K562 (cell line): ENCODE measurements around the gene HNMT. TPM values are rescaled to one million over a fixed set of nuclear protein-coding genes. Genes with fewer than 3 reads are reported as not detected.

ENCODE experiments used
- ATAC-seq: fragments of 200-7000 bp; cut with Tn5 transposase; 3 replicates; pipeline ENCODE4 v1.9.1; 2020; ENCODE audit warnings: moderate library complexity
- BruUV-seq: library from RNA; stranded (reverse); fragments of 400-500 nt; replicated peaks from 2 replicates; lab custom pipeline; 2021; lab: Mats Ljungman, UMichigan
- CTCF ChIA-PET: fragments of 300-600 bp; formaldehyde crosslinking; extraction: SDS; loops from one replicate; lab custom pipeline; 2021; ENCODE audit warnings: low intra/inter-chr PET ratio; lab: Yijun Ruan, JAX
- POLR2A ChIA-PET: fragments of 300-600, 350-650 bp; sonication (Branson Sonifier 250); formaldehyde crosslinking; extraction: SDS; loops from one replicate; lab custom pipeline; 2021; ENCODE audit warnings: antibody characterized with exemption, inconsistent platforms; lab: Yijun Ruan, JAX
- DNase-seq, 4 experiments: peaks; one replicate each; pipeline versions ENCODE4 v3.0.0 to v3.0.0-alpha.2; 2011 to 2018; ENCODE audit warnings: low spot score in 3 of 4, mixed read lengths in 3 of 4; ENCODE audit errors: extremely low read depth in 1 of 4
- FAIRE-seq: peaks from 2 replicates; lab custom pipeline; 2011; peaks lifted over from hg19 to GRCh38; lab: Jason Lieb, UNC
- H2AFZ ChIP-seq: 2 replicates; pipeline ENCODE4 v1.6.0; 2011; ENCODE audit warnings: low read depth, low read length, control low read depth, inconsistent platforms
- H3K27ac ChIP-seq: fragments of 200-600 bp; 3 replicates; pipeline ENCODE4 v1.8.0; 2011; ENCODE audit warnings: low read depth, mild to moderate bottlenecking, control low read depth, inconsistent platforms, low read length, moderate library complexity, mixed read lengths; ENCODE audit errors: extremely low read depth
- H3K27me3 ChIP-seq, 2 experiments: fragments of 300-600 bp in 1 of 2; 2 replicates in 1 of 2; 3 replicates in 1 of 2; pipeline versions ENCODE4 v1.6.0 to v1.8.0; 2011; ENCODE audit warnings: inconsistent platforms in 2 of 2, low read length in 2 of 2, mild to moderate bottlenecking in 1 of 2, mixed read lengths in 1 of 2, moderate library complexity in 1 of 2; ENCODE audit not compliant: control insufficient read depth in 2 of 2, insufficient read depth in 2 of 2
- H3K36me3 ChIP-seq: fragments of 300-600 bp; 3 replicates; pipeline ENCODE4 v1.8.0; 2011; ENCODE audit warnings: mild to moderate bottlenecking, low read length, inconsistent platforms; ENCODE audit not compliant: control insufficient read depth, insufficient read depth
- H3K4me1 ChIP-seq, 2 experiments: fragments of 200-600 bp in 1 of 2; replicated peaks in 1 of 2; 2 replicates in 1 of 2; 3 replicates in 1 of 2; pipeline versions ENCODE4 v1.5.1 to v1.8.0; 2011; ENCODE audit warnings: inconsistent platforms in 2 of 2, low read length in 2 of 2, mild to moderate bottlenecking in 1 of 2, mixed read lengths in 1 of 2, moderate library complexity in 1 of 2; ENCODE audit not compliant: control insufficient read depth in 2 of 2, insufficient read depth in 2 of 2
- H3K4me2 ChIP-seq: 2 replicates; pipeline ENCODE4 v1.6.1; 2011; ENCODE audit warnings: low read length, control low read depth, inconsistent platforms, mixed read lengths; ENCODE audit not compliant: insufficient read depth
- H3K4me3 ChIP-seq: fragments of 200-600 bp; sonication (generic), shearing (Covaris generic); 2 replicates; pipeline ENCODE4 v1.5.1; 2016; ENCODE audit warnings: control low read depth, inconsistent platforms
- H3K79me2 ChIP-seq: fragments of 200-600 bp; 3 replicates; pipeline ENCODE4 v1.8.0; 2011; ENCODE audit warnings: low read length, inconsistent platforms; ENCODE audit not compliant: control insufficient read depth, insufficient read depth
- H3K9ac ChIP-seq, 2 experiments: 2 replicates each; pipeline versions ENCODE4 v1.6.0 to v1.6.1; 2011; ENCODE audit warnings: low read depth in 2 of 2, low read length in 2 of 2, control low read depth in 1 of 2, inconsistent platforms in 1 of 2, mild to moderate bottlenecking in 1 of 2, mixed read lengths in 1 of 2; ENCODE audit not compliant: insufficient read depth in 1 of 2
- H3K9me1 ChIP-seq: one replicate; pipeline ENCODE4 v1.6.0; 2011; ENCODE audit warnings: inconsistent platforms, mild to moderate bottlenecking, low read length, moderate library complexity; ENCODE audit not compliant: control insufficient read depth, insufficient read depth
- H3K9me3 ChIP-seq: replicated peaks from 2 replicates; pipeline ENCODE4 v1.5.1; 2011; ENCODE audit warnings: low read depth, low read length, inconsistent platforms; ENCODE audit not compliant: control insufficient read depth, insufficient read depth
- H4K20me1 ChIP-seq: replicated peaks from 2 replicates; pipeline ENCODE4 v1.6.1; 2011; ENCODE audit warnings: low read length, inconsistent platforms, mixed read lengths; ENCODE audit not compliant: control insufficient read depth, insufficient read depth
- DNMT1 ChIP-seq: fragments of 450-650 bp; IDR thresholded peaks from 2 replicates; pipeline ENCODE4 v1.6.1; 2016; ENCODE audit warnings: antibody characterized with exemption, mild to moderate bottlenecking
- HSF4 ChIP-seq: fragments of 250-450 bp; sonication (Bioruptor Pico); IDR thresholded peaks from 2 replicates; pipeline ENCODE4 v2.1.2; 2022; ENCODE audit warnings: mild to moderate bottlenecking, moderate library complexity, borderline replicate concordance
- ILK ChIP-seq: fragments of 450-650 bp; IDR thresholded peaks from 2 replicates; pipeline ENCODE4 v1.6.1; 2016; ENCODE audit warnings: missing genetic modification characterization, low read depth, mild to moderate bottlenecking, missing compliant biosample characterization, moderate library complexity, borderline replicate concordance
- LARP7 ChIP-seq: fragments of 450-650 bp; IDR thresholded peaks from 2 replicates; pipeline ENCODE4 v1.6.1; 2016
- MYC ChIP-seq, 2 experiments: fragments of 250-450 bp in 1 of 2; sonication (Bioruptor Pico) in 1 of 2; IDR thresholded peaks; 2 replicates each; pipeline versions ENCODE4 v1.5.1 to v1.6.1; 2012 to 2021; ENCODE audit warnings: low read depth in 2 of 2, borderline replicate concordance in 1 of 2, improper control_type of control experiment in 1 of 2, low read length in 1 of 2, mild to moderate bottlenecking in 1 of 2, moderate library complexity in 1 of 2
- NFE2L1 ChIP-seq: fragments of 450-650 bp; IDR thresholded peaks from 2 replicates; pipeline ENCODE4 v1.6.1; 2016; ENCODE audit warnings: missing genetic modification characterization, low read depth, mild to moderate bottlenecking, missing compliant biosample characterization, moderate library complexity, borderline replicate concordance
- NRF1 ChIP-seq, 2 experiments: fragments of 450-650 bp; IDR thresholded peaks in 1 of 2; conservative IDR thresholded peaks in 1 of 2; 2 replicates each; pipeline ENCODE4 v1.6.1; 2014; ENCODE audit warnings: mild to moderate bottlenecking in 2 of 2
- PHTF2 ChIP-seq: fragments of 250-450 bp; sonication (Bioruptor Pico); IDR thresholded peaks from 2 replicates; pipeline ENCODE4 v1.5.0; 2021; ENCODE audit warnings: mild to moderate bottlenecking
- RAD21 ChIP-seq, 2 experiments: fragments of 250-450 bp in 1 of 2; fragments of 450-650 bp in 1 of 2; sonication (Bioruptor Pico) in 1 of 2; formaldehyde crosslinking in 1 of 2; IDR thresholded peaks in 1 of 2; conservative IDR thresholded peaks in 1 of 2; 2 replicates each; pipeline versions ENCODE4 v1.4.0 to v1.8.0; 2020 to 2022; ENCODE audit warnings: mild to moderate bottlenecking in 2 of 2, moderate library complexity in 1 of 2
- SMAD3 ChIP-seq: fragments of 450-650 bp; formaldehyde crosslinking; conservative IDR thresholded peaks from 2 replicates; pipeline ENCODE4 v1.4.0; 2020; ENCODE audit warnings: mild to moderate bottlenecking
- SREBF2 ChIP-seq: sonication (generic); formaldehyde crosslinking; IDR thresholded peaks from 2 replicates; pipeline ENCODE4 v1.4.0; 2020; ENCODE audit warnings: mild to moderate bottlenecking, missing genetic modification reagents
- SUPT5H ChIP-seq: fragments of 450-650 bp; IDR thresholded peaks from 2 replicates; pipeline ENCODE4 v1.6.1; 2016
- TGIF2 ChIP-seq: sonication (generic); formaldehyde crosslinking; IDR thresholded peaks from 2 replicates; pipeline ENCODE4 v1.8.1; 2022; ENCODE audit warnings: mild to moderate bottlenecking, missing genetic modification reagents, moderate library complexity
- ZNF311 ChIP-seq: fragments of 250-450 bp; sonication (Bioruptor Pico); IDR thresholded peaks from 2 replicates; pipeline ENCODE4 v1.4.0; 2020; ENCODE audit warnings: mild to moderate bottlenecking, moderate library complexity
- ZNF444 ChIP-seq: fragments of 250-450 bp; sonication (Bioruptor Pico); IDR thresholded peaks from 2 replicates; pipeline ENCODE4 v1.4.0; 2020; ENCODE audit warnings: mild to moderate bottlenecking, moderate library complexity
- WGBS: fragments of 100-300 bp; shearing (Covaris generic); methylation state at CpG from one replicate; pipeline ENCODE4 v1.1.6; 2016; ENCODE audit warnings: low coverage, mixed read lengths; ENCODE audit not compliant: insufficient coverage; ENCODE audit errors: missing lambda C conversion rate; 5-methylcytosine and 5-hydroxymethylcytosine counted together
- in situ Hi-C: fragments of 300-500 bp; cut with MboI; formaldehyde crosslinking; loops from 4 replicates; pipeline ENCODE4 v1.15.0; 2018; ENCODE audit warnings: inconsistent platforms, mixed read lengths
- intact Hi-C: fragments of 100-400 bp; cut with micrococcal nuclease; formaldehyde crosslinking; loops from 2 replicates; pipeline ENCODE4 v1.14.2; 2022
- polyA plus RNA-seq, 8 experiments: library from polyadenylated mRNA; depleted of rRNA in 4 of 8; stranded (reverse) in 5 of 8; unstranded in 3 of 8; fragments of >200 nt; fragmentation: Nextera tagmentation in 2 of 8; fragmentation: Illumina TruSeq in 1 of 8; extraction: Ambion mirVana in 2 of 8; extraction: Trizol in 1 of 8; gene quantifications; 2 replicates each; pipeline versions ENCODE4 v1.2.1 to v1.2.3, GENCODE V29; 2011 to 2014; ENCODE audit warnings: inconsistent platforms in 1 of 8, missing spikeins in 1 of 8
- total RNA-seq, 7 experiments: library from RNA; depleted of rRNA in 6 of 7; stranded (reverse); fragments of >200 nt in 6 of 7; fragmentation: Illumina TruSeq in 2 of 7; extraction: Trizol in 2 of 7; gene quantifications; 2 replicates each; pipeline versions ENCODE4 v1.2.1 to v1.2.3, GENCODE V29; 2011 to 2021; ENCODE audit warnings: low replicate concordance in 1 of 7
- TF ChIP-seq, protein P1 (sequence below): fragments of 450-650 bp; IDR thresholded peaks from 2 replicates; pipeline ENCODE4 v1.6.1; 2016; ENCODE audit warnings: mild to moderate bottlenecking
- TF ChIP-seq, protein P2 (sequence below): fragments of 250-450 bp; sonication (Bioruptor Pico); IDR thresholded peaks from 2 replicates; pipeline ENCODE4 v1.8.0; 2022; ENCODE audit warnings: inconsistent platforms

The HNMT gene
- total and polyA plus RNA-seq, 9 of the 15 experiments (the other 6 are each of a cell fraction or from before 2014, with no cell fraction given), result 3.1 to 10.9 (median 5.3) TPM

DNA sequence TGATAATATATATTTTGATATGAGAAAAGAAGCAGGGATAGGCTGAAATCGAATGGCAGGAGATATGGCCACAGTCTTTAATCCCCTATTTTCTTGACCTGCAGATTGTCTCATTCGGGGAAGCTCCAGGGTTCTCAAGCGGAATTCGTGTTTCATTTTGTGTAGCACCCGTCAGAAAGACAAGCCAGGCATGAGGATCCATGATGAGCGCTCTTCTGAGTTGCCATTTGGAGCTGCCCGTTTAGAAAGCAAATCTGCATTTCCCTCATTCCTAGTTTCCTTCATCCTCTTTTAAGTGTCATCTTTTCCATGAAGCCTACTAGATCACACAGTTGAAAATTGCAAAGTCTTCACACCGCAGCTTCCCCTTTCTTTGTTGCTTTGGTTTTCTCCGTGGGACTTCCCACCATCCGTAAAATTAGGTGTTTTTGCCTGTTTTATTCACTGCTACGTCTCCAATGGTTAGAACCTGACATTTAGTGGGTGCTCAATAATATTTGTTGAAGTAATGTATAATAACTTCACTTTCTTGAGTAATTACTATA lies 16.9 kb downstream of the HNMT start:
- Histone ChIP-seq H4K20me1 (no peaks in the 10 kb centered on the region), H2AFZ (peak overlapping the region; percentile 33; the same call in 1 of the 2 replicates), H3K36me3 (no peaks in the 10 kb centered on the region), H3K9me3 (no peaks in the 10 kb centered on the region), H3K4me2 (no peak overlapping the region), H3K9me1 (no peaks in the 10 kb centered on the region), H3K27me3 (no peaks in the 10 kb centered on the region), H3K27ac (no peak overlapping the region), H3K79me2 (no peaks in the 10 kb centered on the region), H3K9ac (no peak overlapping the region), H3K4me1 (no peaks in the 10 kb centered on the region), H3K4me3 (no peak overlapping the region)
- in situ Hi-C loops, result no loop called here
- no peak for TF ChIP-seq PHTF2 (CRISPR knock-in tag)
- no peak for TF ChIP-seq TGIF2 (CRISPR knock-in tag)
- no peak for TF ChIP-seq HSF4 (CRISPR knock-in tag)
- TF ChIP-seq NFE2L1 (tag), result no peak
- no peak for TF ChIP-seq SUPT5H
- TF ChIP-seq DNMT1, result no peak
- no peak for TF ChIP-seq ILK
- TF ChIP-seq NRF1 (conservative IDR thresholded peaks at IDR 0.05 in 1 of 2, IDR thresholded peaks at IDR 0.05 in 1 of 2), result no peak
- TF ChIP-seq MYC (IDR thresholded peaks at IDR 0.05; ENCODE audit: low read depth, low read length), result no peak
- TF ChIP-seq MYC (CRISPR knock-in tag; IDR thresholded peaks at IDR 0.05; ENCODE audit: borderline replicate concordance, low read depth), result no peak
- TF ChIP-seq, protein P1, sequence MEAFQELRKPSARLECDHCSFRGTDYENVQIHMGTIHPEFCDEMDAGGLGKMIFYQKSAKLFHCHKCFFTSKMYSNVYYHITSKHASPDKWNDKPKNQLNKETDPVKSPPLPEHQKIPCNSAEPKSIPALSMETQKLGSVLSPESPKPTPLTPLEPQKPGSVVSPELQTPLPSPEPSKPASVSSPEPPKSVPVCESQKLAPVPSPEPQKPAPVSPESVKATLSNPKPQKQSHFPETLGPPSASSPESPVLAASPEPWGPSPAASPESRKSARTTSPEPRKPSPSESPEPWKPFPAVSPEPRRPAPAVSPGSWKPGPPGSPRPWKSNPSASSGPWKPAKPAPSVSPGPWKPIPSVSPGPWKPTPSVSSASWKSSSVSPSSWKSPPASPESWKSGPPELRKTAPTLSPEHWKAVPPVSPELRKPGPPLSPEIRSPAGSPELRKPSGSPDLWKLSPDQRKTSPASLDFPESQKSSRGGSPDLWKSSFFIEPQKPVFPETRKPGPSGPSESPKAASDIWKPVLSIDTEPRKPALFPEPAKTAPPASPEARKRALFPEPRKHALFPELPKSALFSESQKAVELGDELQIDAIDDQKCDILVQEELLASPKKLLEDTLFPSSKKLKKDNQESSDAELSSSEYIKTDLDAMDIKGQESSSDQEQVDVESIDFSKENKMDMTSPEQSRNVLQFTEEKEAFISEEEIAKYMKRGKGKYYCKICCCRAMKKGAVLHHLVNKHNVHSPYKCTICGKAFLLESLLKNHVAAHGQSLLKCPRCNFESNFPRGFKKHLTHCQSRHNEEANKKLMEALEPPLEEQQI, result no peak
- no peak for TF ChIP-seq SMAD3 (CRISPR knock-in tag)
- no peak for TF ChIP-seq LARP7
- TF ChIP-seq, protein P2, sequence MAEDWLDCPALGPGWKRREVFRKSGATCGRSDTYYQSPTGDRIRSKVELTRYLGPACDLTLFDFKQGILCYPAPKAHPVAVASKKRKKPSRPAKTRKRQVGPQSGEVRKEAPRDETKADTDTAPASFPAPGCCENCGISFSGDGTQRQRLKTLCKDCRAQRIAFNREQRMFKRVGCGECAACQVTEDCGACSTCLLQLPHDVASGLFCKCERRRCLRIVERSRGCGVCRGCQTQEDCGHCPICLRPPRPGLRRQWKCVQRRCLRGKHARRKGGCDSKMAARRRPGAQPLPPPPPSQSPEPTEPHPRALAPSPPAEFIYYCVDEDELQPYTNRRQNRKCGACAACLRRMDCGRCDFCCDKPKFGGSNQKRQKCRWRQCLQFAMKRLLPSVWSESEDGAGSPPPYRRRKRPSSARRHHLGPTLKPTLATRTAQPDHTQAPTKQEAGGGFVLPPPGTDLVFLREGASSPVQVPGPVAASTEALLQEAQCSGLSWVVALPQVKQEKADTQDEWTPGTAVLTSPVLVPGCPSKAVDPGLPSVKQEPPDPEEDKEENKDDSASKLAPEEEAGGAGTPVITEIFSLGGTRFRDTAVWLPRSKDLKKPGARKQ, result no peak
- no peak for TF ChIP-seq SREBF2
- no peak for TF ChIP-seq RAD21 (CRISPR knock-in tag; conservative IDR thresholded peaks at IDR 0.05 in 1 of 2, IDR thresholded peaks at IDR 0.05 in 1 of 2)
- TF ChIP-seq ZNF444 (CRISPR knock-in tag), result no peak
- no peak for TF ChIP-seq ZNF311 (CRISPR knock-in tag)
- no peak for ATAC-seq
- intact Hi-C loops, result no loop called here
- no peak for DNase-seq
- no peak for FAIRE-seq
- CTCF ChIA-PET, result no interaction called here
- no TSS peak for BruUV-seq
- 57% methylated on average over 11 of the region's 11 CpGs for WGBS
- POLR2A ChIA-PET, result interaction anchor here (1.0 kb wide), 1 partner anchor 53 kb away, joined by 4 read pairs; no protein-coding TSS in a partner anchor
